Fibroblast of peridontal ligament (primary cell): Measurements from ENCODE around the gene TMEM87A.

ENCODE experiments used
- DNase-seq: peaks from one replicate; pipeline ENCODE4 v3.0.0-alpha.2; 2010; ENCODE audit errors: extremely low read depth

Gene TMEM87A

DNA sequence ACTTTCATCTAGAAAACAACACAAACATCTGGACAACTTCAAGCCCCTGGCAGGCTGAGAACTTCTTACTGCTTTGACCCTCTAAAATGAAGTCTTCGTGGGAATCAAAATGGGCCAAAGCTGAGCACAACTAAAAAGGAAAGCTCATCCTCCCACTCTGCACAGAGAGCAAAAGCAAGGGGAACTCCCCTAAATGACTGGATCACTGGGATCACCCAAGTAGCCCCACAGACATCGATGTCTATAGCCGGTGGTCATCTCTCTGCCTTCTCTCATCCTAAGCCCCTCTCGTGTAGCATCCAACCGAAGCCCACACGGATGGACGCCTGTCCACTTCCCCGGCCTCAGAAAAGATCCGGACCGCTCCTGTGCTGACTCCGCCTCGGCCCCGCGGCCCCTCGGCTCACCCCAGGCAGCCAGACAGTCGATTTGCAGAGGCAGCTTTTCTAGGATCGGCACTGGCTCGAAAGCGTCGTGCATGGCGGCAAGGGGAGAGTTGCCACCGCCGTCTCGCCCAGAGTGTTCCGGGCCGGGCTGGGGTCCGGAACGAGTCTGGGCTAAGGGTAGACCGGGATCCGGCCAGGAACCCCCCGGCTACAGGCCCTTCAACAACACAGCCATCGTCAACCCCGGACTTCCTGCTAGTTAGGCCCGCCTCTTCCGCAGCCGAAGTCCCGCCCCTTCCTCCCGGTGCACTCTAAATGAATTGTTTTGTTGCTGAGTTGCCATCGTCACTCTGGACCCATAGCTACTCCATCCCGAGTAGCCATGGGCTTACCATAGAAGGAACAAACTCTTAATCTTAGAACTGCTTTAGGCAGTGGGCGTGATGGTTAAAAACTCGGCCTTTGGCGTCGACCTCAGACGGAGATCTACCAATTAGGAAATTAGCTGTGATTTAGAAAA is 65.3 kb downstream of the TMEM87A start, which contains the start of gene VPS39:
TSS of gene VPS39 (minus strand) at position 631 of the 906 bp plus-strand sequence. CDS start at position 480, 151 bp downstream.
- DNase-seq = peak; percentile 81

DNA sequence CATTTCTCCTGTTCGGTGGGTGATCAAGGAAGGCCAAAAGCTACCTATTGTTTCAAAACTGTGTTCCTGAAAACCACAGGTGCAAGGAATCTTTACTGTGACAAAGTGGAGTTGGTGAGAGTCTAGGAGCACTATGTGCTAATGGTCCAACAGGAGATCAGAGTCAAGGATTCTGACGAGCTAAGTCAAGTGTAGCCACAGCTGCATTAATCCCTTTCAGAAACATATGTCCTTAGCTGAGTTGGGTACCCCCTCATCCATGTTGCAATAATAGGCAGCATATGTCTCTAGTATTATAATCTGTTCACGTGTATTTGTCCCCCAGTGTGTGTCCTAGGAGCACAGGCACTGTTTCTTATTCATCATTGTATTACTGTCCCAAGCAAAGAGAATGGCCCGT is 66.8 kb downstream of the TMEM87A start:
- no peak for DNase-seq

DNA sequence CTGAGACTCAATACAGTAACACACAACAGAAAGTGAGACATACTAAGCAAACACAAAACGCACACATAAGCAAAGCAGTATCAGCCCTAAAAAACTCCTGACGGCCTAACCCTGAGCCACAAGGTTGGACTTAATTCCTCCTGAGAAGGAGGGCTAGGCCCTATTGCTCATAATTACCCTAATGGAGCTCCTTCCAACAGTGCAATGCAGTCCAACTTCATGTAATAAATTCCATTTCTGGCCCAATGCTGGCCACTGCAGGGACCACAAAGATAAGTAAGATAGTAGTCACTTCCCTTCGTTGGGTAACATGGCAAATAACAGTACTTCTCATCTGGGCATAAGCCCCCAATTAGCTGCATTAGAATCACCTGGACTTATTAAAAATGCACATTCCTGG is 69.3 kb downstream of the TMEM87A start:
- no peak for DNase-seq

DNA sequence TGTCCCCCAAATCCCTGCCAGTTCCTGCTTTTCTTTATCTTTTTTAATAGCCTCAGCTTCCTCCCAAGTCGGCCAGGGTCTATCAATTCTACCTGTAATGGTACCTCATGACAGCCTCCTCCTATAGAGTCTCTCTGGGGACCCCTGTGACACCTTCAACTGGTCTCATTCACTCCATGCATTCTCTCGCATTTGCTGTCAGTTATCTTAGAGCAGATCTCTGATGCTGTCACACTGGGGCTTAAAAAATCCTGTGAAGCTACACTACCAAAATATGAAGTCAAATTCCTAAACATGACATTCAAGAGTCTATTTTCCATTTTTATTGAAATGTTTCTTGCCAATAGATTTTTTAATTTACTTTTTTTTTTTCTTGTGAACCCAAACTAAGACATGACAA is 70.6 kb downstream of the TMEM87A start:
- DNase-seq = no peak

DNA sequence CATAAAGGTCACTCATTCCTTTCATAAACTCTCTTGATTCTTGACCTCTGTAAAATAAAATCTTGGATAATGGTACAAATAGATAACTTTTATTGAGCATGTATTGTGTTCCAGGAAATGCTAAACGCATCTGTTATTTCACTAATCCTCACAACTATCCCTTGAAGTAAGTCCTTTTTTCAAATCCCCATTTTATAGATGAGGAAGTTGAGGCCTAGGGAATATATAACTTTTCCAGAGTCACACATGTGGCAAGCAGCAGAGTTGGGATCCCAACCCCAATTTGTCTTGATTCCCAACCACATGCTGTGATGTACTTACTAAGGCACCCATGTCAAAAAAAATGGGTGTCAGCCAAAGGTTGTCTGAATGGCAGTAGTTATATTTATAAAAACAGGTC is 71.4 kb downstream of the TMEM87A start:
- DNase-seq = no peak

DNA sequence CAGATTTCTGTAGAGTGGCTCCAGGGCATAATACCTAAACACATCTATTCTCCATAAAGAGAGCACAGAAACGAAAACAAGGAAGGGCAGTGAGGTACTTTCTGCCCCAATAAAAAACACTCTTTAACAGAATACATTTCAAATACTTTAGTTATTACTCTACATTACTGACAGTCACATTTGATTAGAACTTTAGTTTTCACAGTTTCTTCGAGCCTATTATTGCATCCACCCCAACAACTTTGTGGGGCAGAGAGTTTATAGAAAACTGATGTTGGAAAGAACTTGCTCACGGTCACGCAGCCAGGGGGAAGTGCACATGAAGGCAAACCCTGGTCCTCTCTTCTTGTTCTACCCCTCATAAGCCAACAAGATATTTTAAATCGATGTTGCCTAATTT is 74.1 kb downstream of the TMEM87A start:
- DNase-seq = no peak

DNA sequence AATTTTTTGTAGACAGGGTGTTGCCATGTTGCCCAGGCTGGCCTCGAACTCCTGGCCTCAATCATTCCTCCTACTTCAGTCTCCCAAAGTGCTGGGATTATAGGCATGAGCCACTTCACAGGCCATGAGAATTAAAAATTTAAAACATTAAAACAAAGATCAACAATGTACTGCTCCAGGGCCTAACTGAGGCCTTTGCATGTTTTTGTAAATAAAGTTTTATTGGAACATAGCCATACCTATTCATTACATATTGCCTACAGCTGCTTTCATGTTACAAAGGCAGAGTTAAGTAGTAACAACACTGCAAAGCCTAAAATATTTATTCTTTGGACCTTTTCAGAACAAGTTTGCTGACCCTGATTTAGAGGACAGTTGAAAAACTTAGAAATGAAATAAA is 74.7 kb downstream of the TMEM87A start:
- no peak for DNase-seq

DNA sequence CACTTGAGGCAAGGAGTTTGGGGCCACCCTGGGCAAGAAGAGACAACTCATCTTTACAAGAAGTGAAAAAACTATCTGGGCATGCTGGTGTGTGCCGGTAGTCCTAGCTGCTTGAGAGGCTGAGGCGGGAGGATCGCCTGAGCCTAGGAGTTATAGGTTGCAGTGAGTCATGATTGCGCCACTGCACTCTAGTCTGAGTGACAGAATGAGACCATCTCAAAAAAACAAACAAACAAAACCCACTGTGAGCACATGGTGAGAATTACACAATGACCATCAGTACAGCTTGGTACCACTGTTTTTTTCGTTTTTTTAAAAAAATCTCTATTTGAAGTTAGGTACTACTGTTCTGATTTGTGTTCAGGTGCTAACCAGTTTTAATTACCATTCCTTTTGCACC is 78.7 kb downstream of the TMEM87A start:
- DNase-seq = peak; percentile 12

DNA sequence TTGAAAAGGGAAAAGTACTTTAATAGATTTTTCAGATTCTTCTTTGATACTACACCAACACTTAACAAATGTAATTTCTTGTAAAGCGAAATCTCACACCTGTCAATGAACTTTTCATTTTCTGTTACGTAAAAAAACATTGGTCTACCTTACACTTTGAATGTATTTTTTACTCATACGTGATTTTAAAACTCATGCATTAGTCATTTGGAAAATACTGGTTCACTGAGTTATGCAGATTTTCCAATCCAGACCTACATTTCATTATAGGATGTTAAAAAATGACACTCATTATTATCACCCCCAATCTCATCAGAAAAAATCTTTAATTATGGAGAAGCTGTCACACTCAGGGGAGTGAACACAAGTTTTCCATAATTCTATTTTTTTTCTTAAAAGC is 79.8 kb downstream of the TMEM87A start:
- no peak for DNase-seq

DNA sequence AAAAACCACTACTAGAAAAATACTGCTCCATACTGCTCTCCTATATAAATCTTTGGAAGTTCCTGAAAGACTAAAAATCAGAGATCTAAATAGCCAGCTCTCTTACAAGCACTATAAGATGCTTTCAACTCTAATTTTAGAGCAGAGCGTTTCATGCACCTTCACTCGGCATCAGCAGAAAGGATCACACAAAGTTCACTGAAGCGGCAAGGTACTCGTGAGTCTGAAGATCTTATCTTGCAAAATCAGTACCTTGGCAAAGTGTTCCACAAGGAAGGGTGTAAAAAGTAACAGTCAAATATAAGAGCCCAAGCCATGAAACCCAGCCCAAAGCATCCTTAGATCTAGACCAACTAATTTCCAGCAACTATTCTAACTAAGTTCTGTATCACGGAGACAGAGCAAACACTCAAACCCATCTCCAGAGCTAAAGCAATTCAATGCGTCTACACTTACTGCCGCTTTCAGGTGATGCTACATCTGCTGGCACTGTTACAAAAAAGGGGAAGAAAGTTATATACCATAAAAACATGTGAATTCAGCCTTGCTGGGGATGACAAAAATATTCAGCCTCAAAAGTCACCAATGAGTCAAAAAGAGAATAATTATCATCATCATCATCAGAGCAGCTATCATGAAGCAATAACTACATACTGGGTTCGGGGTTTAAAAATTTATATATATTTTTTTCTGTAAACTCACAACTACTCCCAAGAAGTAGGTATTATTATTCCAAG is 81.5 kb downstream of the TMEM87A start:
- no peak for DNase-seq

DNA sequence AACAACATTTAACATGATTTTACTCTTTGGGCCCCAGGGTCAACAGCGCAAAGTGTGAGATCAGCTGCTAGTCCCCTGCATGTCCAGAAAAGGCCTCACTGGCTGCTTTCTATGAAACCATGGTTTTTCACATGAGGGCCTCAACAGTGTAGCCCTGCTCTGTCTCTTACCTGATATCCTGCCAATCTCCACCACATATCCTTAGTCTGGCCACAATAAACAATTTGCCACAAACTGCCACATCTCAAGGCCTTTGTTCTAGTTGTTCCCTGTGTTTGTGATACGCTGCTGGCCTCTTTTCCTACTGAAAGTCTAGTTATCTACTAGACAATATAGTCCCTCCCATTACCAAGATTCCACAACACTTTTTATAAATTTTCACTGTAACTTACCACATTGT is 82.9 kb downstream of the TMEM87A start:
- no peak for DNase-seq

DNA sequence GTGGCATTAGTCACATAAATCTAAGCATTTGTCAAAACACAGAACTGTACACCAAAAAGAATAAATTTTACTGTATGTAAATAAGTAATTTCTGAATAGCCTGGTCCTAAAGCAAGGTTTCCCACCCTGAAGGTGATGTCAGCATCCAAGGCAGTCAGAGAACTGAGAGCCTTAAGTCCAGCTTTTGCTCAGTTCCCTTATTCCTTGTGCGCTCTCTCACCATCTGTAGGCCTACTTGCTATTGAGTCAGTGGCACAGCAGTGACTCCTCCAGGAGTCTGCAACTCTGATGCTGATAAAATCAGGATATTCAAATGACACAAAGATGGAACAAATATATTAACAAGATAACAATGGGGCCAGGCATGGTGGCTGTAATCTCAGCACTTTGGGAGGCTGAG is 87.4 kb downstream of the TMEM87A start:
- no peak for DNase-seq

DNA sequence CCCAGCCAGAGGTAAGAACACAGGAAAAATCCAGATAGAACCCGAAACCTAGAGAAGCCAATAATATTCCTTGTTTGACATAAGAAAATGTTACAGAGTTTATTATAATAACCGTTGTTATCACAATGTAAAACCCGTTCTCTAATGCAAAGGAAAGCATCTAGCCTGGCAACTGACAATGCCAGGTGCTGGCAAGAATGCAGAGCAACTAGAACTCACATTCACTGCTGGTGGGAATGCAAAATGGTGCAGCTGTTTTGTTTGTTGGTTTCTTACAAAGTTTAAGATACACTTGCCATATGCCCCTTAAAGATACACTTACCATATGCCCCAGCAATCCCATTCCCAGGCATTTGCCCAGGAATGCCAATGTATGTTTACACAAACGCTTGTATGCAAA is 88.5 kb downstream of the TMEM87A start:
- no peak for DNase-seq

DNA sequence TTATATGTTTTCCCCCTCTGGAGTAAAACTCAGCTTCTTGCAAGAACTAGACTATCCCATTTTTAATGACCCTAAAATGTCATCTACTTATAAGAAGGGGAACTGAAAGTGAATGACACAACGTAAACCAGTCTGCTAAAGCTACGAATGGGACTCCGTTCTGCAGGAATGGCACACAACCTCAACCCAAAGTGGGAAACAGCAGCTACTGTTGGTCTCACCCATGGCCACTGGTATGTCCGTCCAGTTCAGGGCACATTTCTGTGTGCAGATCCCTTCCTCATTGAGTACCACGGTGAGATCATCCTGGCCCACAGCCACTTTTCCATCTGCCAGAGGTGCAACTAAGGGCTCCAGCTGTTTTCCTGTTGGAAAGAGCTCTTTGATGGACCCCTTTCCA is 88.9 kb downstream of the TMEM87A start:
- no peak for DNase-seq

DNA sequence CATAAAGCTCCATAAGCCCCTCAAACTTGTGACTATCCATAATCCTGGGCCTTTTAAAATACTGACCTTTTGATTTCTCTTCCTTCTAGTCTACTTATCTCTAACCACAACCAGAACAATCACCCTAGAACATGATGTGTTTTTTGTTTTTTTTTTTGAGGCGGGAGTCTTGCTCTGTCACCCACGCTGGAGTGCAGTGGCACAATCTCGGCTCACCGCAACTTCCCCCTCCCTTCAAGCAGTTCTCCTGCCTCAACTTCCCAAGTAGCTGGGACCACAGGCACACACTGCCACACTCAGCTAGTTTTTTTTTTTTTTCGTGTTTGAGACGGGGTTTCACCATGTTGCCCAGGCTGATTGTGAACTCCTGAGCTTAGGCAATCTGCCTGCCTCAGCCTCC is 90.3 kb downstream of the TMEM87A start:
- DNase-seq = no peak

DNA sequence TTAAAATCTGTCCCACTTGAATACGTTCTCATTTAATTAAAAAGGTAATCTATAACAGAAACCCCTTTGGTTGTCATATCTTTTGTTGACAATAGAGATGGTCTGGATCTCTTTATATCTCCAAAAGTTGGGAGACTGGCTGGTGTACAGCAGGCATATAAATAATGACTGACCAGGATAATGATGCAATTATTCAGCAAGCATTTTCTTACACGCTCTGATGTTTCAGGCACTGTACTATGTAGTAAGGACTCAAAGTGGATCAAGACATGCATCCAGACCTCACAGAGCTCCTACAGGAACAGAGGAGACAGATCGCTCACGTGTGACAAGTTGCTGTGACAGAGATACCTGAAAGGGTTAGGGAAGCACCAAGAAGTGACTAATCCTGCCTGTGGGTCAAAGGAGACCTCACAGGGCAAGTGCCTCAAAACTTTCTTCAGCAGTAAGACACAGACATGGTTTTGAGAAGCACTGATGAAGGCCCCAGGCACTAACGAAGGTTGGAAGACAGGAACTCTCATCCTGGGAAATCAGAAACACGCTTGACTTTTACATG is 90.8 kb downstream of the TMEM87A start:
- DNase-seq = no peak

DNA sequence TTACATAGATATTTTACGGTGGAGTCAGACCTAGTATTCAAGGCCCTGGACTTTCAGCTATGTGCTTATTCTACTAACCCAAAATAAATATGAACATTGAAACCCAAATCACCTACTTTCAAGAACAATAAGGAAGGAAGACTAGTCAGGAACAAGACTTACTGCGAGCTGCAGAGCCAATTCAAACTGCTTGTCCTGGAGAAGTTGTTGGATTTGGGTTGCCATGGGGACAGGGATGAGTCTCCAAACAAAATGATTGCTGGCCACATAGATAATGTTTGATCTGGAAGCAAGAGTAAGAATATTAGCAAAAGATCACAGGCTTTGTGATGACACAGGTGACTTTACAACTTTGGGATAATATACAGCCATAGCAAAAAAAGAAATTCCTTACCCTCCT is 95.2 kb downstream of the TMEM87A start:
- no peak for DNase-seq

DNA sequence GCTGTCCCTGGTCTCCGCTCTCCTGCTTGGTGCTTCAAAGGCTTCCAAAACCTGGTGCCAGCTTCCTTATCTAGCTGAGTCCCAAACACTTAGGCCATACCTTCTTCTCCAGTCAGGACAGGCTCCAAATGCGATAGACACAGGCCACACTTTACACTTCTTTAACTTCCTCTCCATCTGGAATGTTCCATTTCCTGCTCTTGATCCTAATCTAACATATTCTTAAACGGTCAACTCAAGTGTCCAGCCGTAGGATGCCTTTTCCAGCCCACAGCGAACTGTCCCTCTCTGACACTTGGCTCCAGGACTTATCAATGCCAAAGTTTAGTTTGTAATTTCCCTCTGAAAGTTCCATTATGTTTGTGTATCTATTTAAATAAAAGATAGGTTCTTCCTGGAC is 97.6 kb downstream of the TMEM87A start:
- no peak for DNase-seq

DNA sequence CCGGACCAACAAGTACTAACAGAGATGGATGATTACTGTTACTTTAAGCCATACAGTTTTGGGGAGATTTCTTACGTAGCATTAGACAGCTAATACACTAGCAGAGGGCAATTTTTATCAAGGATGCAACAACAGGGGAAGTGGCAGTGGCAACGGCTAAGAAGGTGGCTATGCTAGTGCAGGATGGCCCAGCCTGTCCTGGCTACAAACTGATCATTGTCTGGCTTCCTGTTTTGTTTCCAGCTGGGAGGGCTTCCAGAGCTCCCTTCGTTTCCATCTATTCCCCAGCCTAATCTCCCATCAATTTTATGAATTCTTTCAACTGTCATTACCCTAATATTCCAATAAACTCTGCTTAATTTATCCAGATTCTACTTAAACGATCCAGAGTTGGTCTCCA is 100.8 kb downstream of the TMEM87A start:
- DNase-seq = no peak

DNA sequence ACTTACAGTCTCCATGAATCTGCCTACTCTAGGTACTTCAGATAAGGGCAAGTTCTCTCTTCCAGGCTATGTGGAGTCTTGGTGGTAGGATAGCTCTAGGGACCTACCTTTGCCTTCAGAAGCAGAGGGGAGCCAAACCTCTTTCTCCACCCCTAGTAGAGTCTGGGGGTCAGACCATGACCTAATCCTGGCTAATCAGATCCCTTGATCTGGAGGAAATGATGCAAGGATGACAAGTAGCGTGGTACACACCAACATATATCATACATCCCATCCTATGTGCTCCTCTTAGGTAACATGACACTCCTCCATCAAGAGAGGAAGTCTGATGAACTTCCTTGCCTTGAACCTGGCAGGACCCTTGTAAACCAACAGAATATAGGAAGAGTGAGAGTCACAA is 101.4 kb downstream of the TMEM87A start:
- DNase-seq = no peak

DNA sequence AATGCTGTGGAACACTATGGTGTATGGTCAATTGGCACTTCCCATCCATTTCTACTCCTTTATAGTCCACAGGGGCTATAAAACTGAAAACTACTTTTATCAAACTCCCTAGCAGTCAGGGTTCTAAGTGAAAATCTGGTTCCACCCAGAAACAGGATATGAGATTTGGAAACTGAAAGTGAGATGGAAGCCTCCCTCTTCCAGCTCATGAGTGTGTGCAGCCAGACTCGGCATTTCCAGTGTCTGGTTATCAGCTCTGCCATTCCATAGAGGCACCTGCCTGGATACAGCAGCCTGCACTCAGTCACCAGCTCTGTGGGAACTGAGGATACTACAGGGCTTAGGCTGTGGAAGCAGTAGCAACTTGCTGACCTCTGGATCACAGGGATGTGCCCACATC is 102.1 kb downstream of the TMEM87A start:
- no peak for DNase-seq

DNA sequence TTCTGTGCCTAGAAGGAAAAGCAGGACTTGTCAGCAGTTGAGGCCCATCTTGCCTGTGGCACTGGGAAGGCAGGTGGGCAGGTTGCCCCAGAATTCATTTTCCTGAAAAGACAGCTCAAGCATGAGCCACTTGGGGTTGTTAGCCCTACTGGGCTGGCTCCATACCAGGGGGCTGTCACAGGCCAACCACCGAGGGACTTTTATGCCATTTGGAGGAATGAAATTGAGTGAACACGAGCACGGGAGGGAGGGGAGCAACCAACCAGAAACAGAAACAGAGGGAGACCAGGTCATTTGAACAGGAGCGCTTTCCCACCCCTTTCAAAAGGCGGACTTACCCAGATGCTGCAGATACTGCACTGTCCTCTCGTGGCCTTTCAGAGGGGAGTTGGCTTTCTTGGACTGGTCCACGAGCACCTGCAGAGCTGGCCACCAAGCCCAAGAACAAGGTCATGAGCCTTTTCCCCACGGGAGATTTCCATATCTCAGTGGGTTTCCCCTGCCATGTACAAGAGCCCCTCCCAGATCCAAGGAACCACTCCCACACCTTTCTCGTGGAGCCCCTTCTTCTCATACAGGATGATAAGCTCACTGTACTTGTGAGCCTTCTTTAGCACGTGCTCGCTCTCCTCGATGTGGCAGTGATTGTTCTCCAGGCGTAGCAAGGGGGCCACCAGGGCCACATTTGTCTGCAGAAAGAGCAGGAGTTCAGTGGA is 106.8 kb downstream of the TMEM87A start:
- no peak for DNase-seq
